Measurements from ENCODE around the gene AMBRA1.

DNA sequence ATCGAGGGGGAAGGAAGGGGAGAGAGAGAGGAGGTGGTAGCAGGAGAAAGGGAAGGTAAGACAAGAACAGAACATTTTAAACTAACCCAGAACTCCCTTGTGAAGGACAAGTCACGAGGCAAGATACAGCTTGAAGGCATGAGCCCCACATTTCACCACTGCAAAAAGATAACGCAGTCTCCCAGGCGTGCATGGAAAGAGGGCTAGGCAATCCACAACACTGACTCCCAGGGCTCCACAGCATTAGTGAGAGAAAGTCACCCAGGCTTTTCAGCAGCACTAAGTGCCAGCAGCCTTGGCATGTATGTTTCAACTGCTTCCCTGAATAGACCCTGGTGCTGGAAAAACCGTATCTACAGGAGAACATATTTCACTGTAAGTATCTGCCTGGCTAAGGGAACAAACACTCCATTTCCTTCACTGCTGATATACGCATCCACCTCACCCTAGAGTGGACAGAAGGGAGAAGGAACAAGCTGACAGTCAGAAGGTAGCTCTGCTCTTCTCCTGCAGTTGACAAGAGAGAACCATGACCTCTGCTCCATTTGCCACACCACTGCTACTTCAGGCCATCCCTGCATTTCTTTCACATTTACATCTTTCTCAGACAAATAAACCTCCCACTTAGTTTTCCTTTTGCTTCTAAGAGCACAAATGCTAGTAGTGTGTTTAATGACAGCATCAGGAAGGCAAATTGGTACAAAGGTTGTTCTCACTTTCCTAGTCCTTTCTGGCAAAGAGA lies 87.9 kb downstream of the AMBRA1 start:
- TF ChIP-seq, protein P1, sequence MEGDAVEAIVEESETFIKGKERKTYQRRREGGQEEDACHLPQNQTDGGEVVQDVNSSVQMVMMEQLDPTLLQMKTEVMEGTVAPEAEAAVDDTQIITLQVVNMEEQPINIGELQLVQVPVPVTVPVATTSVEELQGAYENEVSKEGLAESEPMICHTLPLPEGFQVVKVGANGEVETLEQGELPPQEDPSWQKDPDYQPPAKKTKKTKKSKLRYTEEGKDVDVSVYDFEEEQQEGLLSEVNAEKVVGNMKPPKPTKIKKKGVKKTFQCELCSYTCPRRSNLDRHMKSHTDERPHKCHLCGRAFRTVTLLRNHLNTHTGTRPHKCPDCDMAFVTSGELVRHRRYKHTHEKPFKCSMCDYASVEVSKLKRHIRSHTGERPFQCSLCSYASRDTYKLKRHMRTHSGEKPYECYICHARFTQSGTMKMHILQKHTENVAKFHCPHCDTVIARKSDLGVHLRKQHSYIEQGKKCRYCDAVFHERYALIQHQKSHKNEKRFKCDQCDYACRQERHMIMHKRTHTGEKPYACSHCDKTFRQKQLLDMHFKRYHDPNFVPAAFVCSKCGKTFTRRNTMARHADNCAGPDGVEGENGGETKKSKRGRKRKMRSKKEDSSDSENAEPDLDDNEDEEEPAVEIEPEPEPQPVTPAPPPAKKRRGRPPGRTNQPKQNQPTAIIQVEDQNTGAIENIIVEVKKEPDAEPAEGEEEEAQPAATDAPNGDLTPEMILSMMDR (conservative IDR thresholded peaks at IDR 0.05; ENCODE audit: low read length), result no peak
- TF ChIP-seq EZH2phosphoT487 (IDR thresholded peaks at IDR 0.05; ENCODE audit: borderline replicate concordance, low read depth, low read length), result no peak
